ENCODE results near the gene MOB4.
"Not testable (repeated sequence)": the region's sequence is repeated elsewhere in the genome, so short reads cannot be mapped to it uniquely, and the experiment has no call there.

The MOB4 gene

GRCh38 chr2:197517150-197517549, 1.3 kb downstream of the MOB4 start:
- TF ChIP-seq, protein P1, sequence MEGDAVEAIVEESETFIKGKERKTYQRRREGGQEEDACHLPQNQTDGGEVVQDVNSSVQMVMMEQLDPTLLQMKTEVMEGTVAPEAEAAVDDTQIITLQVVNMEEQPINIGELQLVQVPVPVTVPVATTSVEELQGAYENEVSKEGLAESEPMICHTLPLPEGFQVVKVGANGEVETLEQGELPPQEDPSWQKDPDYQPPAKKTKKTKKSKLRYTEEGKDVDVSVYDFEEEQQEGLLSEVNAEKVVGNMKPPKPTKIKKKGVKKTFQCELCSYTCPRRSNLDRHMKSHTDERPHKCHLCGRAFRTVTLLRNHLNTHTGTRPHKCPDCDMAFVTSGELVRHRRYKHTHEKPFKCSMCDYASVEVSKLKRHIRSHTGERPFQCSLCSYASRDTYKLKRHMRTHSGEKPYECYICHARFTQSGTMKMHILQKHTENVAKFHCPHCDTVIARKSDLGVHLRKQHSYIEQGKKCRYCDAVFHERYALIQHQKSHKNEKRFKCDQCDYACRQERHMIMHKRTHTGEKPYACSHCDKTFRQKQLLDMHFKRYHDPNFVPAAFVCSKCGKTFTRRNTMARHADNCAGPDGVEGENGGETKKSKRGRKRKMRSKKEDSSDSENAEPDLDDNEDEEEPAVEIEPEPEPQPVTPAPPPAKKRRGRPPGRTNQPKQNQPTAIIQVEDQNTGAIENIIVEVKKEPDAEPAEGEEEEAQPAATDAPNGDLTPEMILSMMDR (IDR thresholded peaks at IDR 0.05; ENCODE audit: control extremely low read depth, extremely low read depth, low read depth, missing control alignments), result no peak
- POLR2A ChIA-PET, result interaction anchor here (1.2 to 2.5 kb wide), 2 partner anchors 12 to 17 kb away, joined by 4 to 22 read pairs; partner anchors contain the start of genes HSPD1 and HSPE1
- CTCF ChIA-PET, result interaction anchor here (1.6 kb wide), 1 partner anchor 9 kb away, joined by 6 read pairs; no protein-coding TSS in a partner anchor
- no peak for DNase-seq (ENCODE audit: extremely low spot score)

GRCh38 chr2:197538412-197538811, 22.5 kb downstream of the MOB4 start:
- POLR2A ChIA-PET, result no interaction called here
- TF ChIP-seq, protein P1 (IDR thresholded peaks at IDR 0.05; ENCODE audit: control extremely low read depth, extremely low read depth, low read depth, missing control alignments), result no peak
- CTCF ChIA-PET, result interaction anchor here (2.2 kb wide), 1 partner anchor 11 kb away, joined by 6 read pairs; no protein-coding TSS in a partner anchor

DNA sequence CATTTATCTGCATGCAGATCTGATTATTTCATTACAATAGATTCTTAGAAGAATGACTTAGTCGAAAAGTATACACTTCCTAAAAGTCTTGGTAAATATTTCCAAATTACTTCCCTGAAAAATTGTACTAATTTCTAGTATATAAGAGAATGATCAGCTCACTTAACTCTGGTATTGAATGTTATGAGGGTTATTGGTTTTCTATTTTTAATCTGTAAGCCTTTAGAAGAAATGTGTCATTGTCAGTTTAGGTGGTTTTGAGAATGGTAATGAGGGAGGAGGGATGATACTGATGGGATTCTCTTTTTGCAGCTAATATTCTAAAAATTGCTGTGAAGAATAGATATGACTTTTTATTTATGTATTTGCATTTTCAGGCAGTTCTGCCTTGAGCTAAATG, 23.9 kb downstream of the MOB4 start:
- TF ChIP-seq, protein P1 (IDR thresholded peaks at IDR 0.05; ENCODE audit: control extremely low read depth, extremely low read depth, low read depth, missing control alignments), result no peak
- DNase-seq (ENCODE audit: extremely low spot score), result no peak
- ChIA-PET CTCF (interaction anchor here (0.9 to 2.2 kb wide), 3 partner anchors 9 to 29 kb away, joined by 3 to 6 read pairs (median 4); no protein-coding TSS in a partner anchor), POLR2A (no interaction called here)

More at GRCh38 chr2:197538412-197538811, 22.5 kb downstream of the MOB4 start:
- no peak for DNase-seq (ENCODE audit: extremely low spot score)

- CTCF ChIA-PET, result no interaction called here
- TF ChIP-seq, protein P1 (IDR thresholded peaks at IDR 0.05; ENCODE audit: control extremely low read depth, extremely low read depth, low read depth, missing control alignments), result no peak
- no peak for DNase-seq (ENCODE audit: extremely low spot score)
- POLR2A ChIA-PET, result no interaction called here
Observed at GRCh38 chr2:197543206-197543605, 27.3 kb downstream of the MOB4 start.

DNA sequence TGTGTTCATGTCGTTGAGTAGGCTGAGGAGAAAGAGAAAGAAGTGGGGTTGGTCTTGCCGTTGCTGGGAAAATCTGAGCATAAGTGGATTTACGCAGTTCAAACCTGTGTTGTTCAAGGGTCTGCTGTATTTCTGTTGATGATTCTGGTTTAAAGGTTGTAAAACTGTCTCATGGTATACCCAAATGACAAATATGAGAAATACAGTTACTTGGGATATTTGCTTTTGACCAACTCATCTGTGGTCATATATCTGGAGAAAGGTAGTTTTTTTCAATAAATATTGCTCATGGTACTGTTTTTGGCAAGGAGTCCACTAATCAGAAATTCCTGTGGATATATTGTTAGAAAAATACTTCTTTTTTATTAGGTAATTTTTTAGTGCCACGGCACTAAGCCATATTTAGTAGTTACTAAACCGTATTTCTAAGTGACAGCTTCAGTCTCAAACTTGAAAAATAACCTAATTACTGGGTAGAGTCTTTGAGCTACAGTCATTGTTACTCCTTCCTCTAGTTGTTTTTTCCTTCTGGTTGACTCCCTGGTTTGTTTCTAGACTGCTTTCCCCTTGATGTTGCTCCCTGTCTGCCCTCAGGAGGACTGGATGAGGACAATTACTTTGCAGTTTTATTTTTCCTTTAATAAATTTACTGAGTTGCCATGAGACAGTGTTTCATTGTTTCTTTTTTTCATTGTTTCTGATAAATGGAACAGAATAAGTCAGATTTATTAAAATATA, 31.5 kb downstream of the MOB4 start:
- ChIA-PET CTCF (interaction anchor here (1.8 to 1.9 kb wide), 2 partner anchors 16 to 52 kb away, joined by 4 read pairs; no protein-coding TSS in a partner anchor), POLR2A (no interaction called here)
- DNase-seq (ENCODE audit: extremely low spot score), result no peak
- TF ChIP-seq, protein P1 (IDR thresholded peaks at IDR 0.05; ENCODE audit: control extremely low read depth, extremely low read depth, low read depth, missing control alignments), result no peak

- DNase-seq (ENCODE audit: extremely low spot score), result no peak
- ChIA-PET POLR2A (no interaction called here), CTCF (interaction anchor here (1.8 to 2.0 kb wide), 3 partner anchors 9 to 51 kb away, joined by 4 to 6 read pairs (median 4); no protein-coding TSS in a partner anchor)
- TF ChIP-seq, protein P1 (IDR thresholded peaks at IDR 0.05; ENCODE audit: control extremely low read depth, extremely low read depth, low read depth, missing control alignments), result no peak
Observed at GRCh38 chr2:197548582-197548981, 32.7 kb downstream of the MOB4 start.

DNA sequence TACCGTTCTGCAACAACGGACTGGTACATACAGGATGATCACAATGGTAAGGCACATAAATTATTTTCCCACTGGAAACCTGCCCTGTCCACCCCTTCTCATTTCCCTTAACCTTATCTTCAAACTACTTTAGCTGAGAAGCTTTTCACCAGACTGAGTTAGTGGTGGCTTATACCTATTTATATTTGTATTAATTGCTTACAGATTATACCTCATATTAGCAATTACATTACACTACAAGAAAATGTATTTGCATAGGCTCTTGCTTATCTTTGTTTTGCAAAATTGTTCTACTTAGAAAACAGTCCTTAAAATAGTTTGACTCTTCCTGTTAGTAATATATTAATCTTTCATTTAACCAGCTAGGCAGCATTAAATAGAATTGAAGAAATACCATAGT, 35.4 kb downstream of the MOB4 start:
- CTCF ChIA-PET; POLR2A ChIA-PET; DNase-seq (ENCODE audit: extremely low spot score): not testable (repeated sequence)
